ENCODE results near the gene BABAM1.

Gene BABAM1

DNA sequence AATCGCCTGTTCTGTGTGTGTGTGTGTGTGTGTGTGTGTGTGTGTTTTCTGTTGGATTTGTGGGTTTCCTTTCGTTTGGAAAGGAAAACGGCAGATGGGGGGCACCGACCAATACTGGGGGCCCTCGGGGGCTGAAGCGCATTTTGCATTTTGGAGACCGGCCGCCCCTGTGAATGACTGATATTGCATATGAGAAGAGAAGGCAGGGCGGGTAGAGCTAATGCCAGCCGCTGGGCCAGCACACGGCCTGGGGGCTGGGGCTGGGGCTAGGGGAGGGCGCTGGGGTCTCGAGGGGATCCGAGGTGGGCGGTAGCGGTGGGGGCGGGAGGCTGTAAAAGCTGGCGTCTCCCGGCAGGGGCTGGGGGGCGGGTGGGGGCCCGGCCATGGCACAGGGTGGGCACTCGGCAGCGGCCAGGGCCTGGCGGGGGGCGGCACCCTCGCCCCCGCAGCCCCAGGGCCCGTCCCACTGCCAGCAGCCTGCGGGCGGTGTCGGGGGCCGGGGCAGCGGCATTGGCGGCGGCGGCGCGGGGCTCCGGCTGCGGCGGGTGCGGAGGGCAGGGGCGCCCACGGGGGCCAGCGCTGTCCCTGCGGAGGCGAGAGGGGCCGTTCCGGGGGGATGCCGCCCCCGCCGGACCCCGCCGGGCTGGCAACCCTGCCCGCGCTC is 56.2 kb downstream of the BABAM1 start:
- no peak for DNase-seq (ENCODE audit: low read depth in 2 of 2)

DNA sequence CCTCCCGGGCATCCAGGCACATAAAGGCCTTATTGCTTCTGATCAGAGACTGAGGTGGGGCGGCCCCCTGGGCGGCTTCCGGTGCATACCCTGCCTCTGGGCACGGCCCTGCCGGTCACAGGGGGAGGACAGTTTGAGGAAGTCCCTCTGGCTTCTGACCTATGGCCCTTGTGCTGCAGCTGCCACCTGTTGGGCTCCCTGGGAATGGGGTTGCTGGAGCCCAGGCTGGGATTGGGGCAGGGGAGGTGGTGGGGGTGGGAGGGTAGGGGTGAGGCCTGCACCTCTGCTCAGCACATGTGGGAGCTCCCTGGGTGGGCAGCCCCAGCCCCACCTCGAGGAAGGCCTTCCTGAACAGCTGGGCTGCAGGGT is 56.7 kb downstream of the BABAM1 start:
- no peak for DNase-seq (ENCODE audit: low read depth in 2 of 2)

DNA sequence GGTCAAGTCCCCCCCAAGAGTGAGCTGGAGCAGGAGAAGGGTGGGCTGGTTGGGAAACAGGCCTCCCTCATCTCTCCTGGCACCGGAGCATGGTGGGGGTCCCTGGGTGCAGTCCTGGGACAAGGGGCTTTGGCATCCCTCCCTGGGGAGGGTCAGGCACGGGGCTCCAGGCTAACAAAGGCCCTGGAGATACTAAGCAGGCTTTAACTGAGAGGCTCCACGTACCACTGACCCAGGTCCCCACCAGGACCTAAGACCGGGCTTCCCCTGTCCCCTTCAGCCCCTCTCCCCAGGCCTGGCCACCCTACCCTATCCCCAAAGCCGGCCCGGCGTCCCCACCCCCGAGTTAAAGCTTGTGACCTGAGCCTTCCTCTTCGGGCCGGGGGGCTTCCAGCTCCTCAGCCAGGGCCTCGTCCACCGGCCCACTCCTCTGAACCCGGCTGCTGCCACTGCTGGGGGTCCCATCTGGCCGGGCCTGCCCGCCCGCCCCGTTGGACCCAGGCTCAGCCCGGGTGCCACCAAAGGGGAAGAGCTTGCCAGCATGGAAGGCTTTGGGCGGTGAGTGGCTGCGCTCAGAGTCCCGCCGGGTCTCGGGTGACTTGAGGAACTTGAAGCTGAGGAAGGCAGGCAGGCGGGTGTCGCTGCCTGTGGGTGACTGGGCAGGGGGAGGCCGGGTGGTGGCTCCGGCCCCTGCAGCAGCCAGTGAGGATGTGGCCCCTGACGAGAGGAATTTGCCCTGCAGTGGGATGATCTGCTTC is 57.3 kb downstream of the BABAM1 start:
- DNase-seq (ENCODE audit: low read depth in 2 of 2), result no peak

DNA sequence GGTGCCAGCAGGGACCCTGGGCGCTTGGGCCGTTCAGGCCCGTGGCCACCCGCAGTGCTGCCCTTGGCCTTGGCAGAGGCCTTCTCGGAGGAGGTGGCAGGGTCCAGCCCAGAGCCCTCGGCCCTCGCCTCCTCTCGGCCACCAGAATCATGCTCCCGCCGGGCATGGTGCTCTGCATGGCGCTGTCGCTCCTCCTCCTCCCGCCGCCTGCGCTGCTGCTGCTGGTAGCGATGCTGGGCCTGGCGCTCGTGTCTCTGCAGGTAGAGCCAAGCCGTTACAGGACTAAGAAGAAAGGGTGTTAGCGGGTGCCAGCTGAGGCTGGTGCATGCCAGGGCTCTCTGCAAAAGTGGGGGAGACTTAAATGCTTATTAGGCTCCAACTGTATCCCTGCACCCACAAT is 57.9 kb downstream of the BABAM1 start:
- no peak for DNase-seq (ENCODE audit: low read depth in 2 of 2)

DNA sequence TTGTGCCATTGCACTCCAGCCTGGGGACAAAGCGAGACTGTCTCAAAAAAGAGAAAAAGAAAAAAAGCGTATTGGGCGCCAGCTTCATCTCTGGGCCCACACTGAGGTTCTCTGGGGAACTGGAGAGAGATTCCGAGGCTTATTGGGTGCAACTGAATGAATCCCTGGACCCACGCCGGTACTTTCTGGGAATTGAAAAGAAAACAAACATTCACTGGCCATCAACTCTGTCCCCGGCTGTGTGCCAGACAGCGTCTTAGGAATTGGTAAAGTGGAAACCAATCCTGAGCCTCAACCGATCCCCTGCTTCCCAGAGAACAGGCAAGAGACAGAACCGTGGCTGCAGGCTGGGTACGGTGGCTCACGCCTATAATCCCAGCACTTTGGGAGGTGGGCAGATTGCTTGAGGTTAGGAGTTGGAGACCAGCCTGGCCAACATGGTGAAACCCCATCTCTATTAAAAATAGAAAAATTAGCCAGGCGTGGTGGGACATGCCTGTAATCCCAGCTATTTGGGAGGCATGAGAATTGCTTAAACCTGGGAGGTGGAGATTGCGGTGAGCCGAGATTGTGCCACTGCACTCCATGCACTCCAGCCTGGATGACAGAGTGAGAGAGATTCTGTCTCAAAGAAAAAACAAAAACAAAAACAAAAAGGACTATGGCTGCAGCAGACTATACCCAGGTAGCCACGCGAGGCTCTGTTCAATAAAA is 58.8 kb downstream of the BABAM1 start:
- DNase-seq (ENCODE audit: low read depth in 2 of 2), result no peak

DNA sequence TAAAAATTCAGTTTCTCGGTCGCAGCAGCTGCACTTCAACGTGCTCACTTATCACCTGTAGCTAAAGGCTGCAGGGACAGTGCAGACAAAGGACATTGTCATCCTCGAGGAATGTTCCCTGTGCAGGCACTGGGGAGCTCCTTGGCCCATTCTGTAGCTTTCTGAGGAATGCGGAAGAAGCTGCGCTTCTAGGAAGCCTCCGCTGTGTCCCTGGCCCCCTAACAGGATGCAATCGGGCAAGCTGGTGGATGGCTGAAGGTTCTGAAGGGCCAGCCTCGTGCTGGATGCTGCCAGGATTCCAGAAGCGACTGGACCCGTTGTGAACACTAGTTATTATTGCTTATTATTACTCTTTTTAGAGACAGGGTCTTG is 59.3 kb downstream of the BABAM1 start:
- no peak for DNase-seq (ENCODE audit: low read depth in 2 of 2)

DNA sequence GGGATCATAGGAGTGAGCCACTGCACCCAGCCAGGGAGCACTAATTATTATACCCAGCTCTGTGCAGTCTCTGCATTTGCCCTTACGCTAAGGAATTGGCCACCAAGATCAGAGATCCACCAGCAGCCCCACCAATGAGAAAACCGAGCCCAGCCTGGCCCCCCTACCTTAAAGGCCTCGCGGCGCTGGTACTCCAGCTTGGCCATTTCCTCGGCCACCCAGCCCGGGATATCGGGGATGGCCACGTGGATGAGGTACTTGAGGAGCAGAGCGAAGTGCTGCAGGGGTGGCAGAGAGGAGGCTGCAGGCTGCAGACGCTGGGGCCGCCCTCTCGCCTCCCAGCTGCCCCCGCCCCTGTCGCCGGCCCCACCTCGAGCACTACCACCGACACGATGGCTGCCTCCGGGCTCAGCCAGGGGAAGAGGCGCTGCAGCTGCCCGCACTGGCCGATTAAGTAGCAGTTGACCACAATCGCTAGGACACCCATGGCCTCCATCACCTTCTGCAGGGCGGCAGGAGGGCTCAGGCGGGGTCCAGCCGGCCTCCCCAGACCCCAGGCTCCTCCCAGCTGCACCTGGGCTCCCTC is 59.9 kb downstream of the BABAM1 start:
- DNase-seq (ENCODE audit: low read depth in 2 of 2), result no peak

DNA sequence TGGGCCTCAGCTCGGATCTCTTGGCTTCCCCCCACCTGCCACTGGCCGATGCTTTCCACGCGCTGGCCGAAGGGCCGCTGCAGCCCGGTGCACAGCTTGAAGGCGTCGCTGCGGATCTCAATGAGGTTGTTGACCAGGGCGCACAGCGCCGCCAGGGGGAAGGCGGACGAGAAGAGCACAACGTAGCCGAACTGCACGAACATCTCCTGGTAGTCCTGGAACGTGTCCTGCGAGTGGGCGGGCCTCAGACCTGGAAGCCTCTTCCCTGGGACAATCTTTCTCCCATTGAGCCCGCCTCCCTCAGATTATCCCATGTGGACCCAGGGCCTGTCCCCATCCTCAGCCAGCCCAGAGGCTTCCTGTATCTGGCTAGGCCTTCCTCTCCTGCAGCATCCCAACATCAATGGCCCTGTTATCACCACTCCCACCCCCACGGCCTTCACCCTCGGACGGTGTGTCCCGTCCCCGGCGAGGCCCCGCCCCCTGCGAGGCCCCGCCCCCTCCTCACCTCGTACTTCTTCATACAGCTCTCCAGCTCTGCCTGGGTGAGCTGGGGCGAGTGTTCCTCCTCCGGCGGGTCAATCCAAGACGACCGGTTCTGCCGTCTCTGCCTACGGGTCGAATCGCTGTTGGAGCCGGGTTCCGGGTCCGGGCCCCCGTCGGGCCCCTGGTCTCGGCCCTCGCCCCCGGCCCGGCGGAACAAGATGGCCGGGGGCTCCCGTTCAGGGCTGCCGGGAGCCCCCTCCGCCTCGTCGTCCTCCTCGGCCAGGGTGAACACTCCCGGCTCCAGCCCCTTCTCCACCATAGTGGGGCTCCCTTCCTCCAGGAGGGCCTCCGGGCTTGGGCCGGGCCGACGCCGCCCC is 60.6 kb downstream of the BABAM1 start:
- DNase-seq (ENCODE audit: low read depth in 2 of 2), result no peak
